Measurements from ENCODE around the gene LINGO1.

DNA sequence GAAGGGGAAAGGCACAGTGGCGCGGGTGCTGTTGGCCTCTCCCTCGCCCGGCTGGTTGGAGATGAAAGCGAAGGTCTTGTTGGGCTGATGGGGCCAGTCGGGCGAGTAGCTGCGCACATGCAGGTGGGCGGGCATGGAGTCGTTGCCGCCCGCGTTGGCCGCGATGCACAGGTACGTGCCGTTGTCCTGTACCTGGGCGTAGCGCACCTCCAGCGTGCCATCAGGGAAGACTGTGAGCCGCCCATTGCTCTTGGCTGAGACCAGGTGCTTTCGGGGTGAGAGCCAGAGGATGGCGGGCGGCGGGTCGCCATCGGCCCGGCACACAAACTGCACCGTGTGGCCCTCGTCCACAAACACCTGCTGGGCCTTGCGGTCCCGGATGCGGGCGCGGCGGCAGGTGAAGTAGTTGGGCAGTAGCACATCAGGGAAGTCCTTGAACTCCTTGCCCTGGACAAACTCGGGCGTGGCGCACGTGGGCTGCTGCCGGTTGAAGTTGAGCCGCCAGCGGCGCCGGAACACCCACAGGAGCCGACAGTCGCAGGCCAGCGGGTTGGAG, 18.4 kb downstream of the LINGO1 start:
- TF ChIP-seq, protein P1, sequence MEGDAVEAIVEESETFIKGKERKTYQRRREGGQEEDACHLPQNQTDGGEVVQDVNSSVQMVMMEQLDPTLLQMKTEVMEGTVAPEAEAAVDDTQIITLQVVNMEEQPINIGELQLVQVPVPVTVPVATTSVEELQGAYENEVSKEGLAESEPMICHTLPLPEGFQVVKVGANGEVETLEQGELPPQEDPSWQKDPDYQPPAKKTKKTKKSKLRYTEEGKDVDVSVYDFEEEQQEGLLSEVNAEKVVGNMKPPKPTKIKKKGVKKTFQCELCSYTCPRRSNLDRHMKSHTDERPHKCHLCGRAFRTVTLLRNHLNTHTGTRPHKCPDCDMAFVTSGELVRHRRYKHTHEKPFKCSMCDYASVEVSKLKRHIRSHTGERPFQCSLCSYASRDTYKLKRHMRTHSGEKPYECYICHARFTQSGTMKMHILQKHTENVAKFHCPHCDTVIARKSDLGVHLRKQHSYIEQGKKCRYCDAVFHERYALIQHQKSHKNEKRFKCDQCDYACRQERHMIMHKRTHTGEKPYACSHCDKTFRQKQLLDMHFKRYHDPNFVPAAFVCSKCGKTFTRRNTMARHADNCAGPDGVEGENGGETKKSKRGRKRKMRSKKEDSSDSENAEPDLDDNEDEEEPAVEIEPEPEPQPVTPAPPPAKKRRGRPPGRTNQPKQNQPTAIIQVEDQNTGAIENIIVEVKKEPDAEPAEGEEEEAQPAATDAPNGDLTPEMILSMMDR (IDR thresholded peaks at IDR 0.05; ENCODE audit: extremely low read depth in 1 of 2, insufficient read depth in 1 of 2, low read depth in 1 of 2, low read length in 2 of 2), result no peak
- no peak for TF ChIP-seq POLR2A (IDR thresholded peaks at IDR 0.05; ENCODE audit: low read depth, low read length)
- TF ChIP-seq EZH2 (IDR thresholded peaks at IDR 0.05; ENCODE audit: borderline replicate concordance, low read depth, low read length, severe bottlenecking), result no peak
- TF ChIP-seq POLR2AphosphoS5 (IDR thresholded peaks at IDR 0.05; ENCODE audit: insufficient read depth, low read depth, low read length), result no peak
- no peak for TF ChIP-seq JUN (IDR thresholded peaks at IDR 0.05; ENCODE audit: borderline replicate concordance, insufficient read depth, insufficient read length, low read depth)
- TF ChIP-seq MYC (IDR thresholded peaks at IDR 0.05; ENCODE audit: low read depth, low read length), result no peak
- TF ChIP-seq FOS (IDR thresholded peaks at IDR 0.05; ENCODE audit: borderline replicate concordance, insufficient read depth, low read length), result no peak
- TF ChIP-seq MAX (IDR thresholded peaks at IDR 0.05; ENCODE audit: insufficient read depth, insufficient read length), result no peak
- TF ChIP-seq GATA2 (IDR thresholded peaks at IDR 0.05; ENCODE audit: insufficient read depth, insufficient read length, low read depth, low read length), result no peak

All from endothelial cell of umbilical vein (primary cell).